Muscle of leg (tissue), 16 donors: ENCODE results near the gene C1orf56. TPM values are rescaled to one million over a fixed set of nuclear protein-coding genes. Genes with fewer than 3 reads are reported as not detected.

Experiments
- DNase-seq: peaks from one replicate; pipeline ENCODE4 v3.0.0; 2013
- H3K27ac ChIP-seq: one replicate; pipeline ENCODE4 v1.5.1; 2013; ENCODE audit warnings: mild to moderate bottlenecking, low read length, control low read depth
- H3K27me3 ChIP-seq: one replicate; pipeline ENCODE4 v1.6.1; 2013; ENCODE audit warnings: low read length; ENCODE audit not compliant: control insufficient read depth, insufficient read depth
- H3K36me3 ChIP-seq: one replicate; pipeline ENCODE4 v1.6.1; 2013; ENCODE audit warnings: low read length; ENCODE audit not compliant: control insufficient read depth, insufficient read depth
- H3K4me1 ChIP-seq: one replicate; pipeline ENCODE4 v1.6.1; 2013; ENCODE audit warnings: low read length; ENCODE audit not compliant: control insufficient read depth, insufficient read depth
- H3K4me3 ChIP-seq: one replicate; pipeline ENCODE4 v1.5.1; 2013; ENCODE audit warnings: low read length, control low read depth
- H3K9me3 ChIP-seq: replicated peaks from 2 replicates; pipeline ENCODE4 v1.6.1; 2013; ENCODE audit warnings: low read depth, low read length; ENCODE audit not compliant: control insufficient read depth
- WGBS: methylation state at CpG from one replicate; pipeline ENCODE4 v1.1.5; 2013; ENCODE audit warnings: missing lambda C conversion rate; ENCODE audit not compliant: insufficient coverage; 5-methylcytosine and 5-hydroxymethylcytosine counted together
- long read RNA-seq, 11 donors: transcript quantifications; one replicate each; lab custom pipeline, GENCODE V29; 2026
- polyA plus RNA-seq, 8 donors: library from polyadenylated mRNA; unstranded; fragments of 120-200 nt; gene quantifications; one replicate each; pipeline versions ENCODE4 v1.2.1 to v1.2.3, GENCODE V29; 2013; ENCODE audit warnings: inconsistent platforms in 1 of 8, low replicate concordance in 1 of 8; ENCODE audit not compliant: insufficient read length in 8 of 8, insufficient read depth in 1 of 8
- total RNA-seq: library from RNA; stranded (reverse); fragments of 120-200 nt; gene quantifications from one replicate; pipeline ENCODE4 v1.2.4, GENCODE V29; 2013

Gene C1orf56
- total RNA-seq (2.6 TPM), polyA plus RNA-seq (1 to 10 TPM; 4.7 to 8.6 (median 5.9) TPM)
- long read RNA-seq, donor 1 = 0 reads
- long read RNA-seq, donor 2, partial matches to known transcripts = 0 of 1 reads
- long read RNA-seq, donor 2, other reads (novel, unspliced or antisense) = 0 of 1 reads
- long read RNA-seq, donor 3, partial matches to known transcripts = 0 of 4 reads
- long read RNA-seq, donor 3, other reads (novel, unspliced or antisense) = 0 of 4 reads
- long read RNA-seq, donor 4, partial matches to known transcripts = 0 of 1 reads
- long read RNA-seq, donor 4, other reads (novel, unspliced or antisense) = 0 of 1 reads
- long read RNA-seq, donor 5, transcript C1orf56-201 (2 exons, 2,096 nt) = major isoform, 9 of 9 reads
- long read RNA-seq, donor 5, partial matches to known transcripts = 0 of 9 reads
- long read RNA-seq, donor 5, other reads (novel, unspliced or antisense) = 0 of 9 reads
- long read RNA-seq, donor 6, partial matches to known transcripts = 68 of 72 reads
- long read RNA-seq, donor 6, other reads (novel, unspliced or antisense) = 0 of 72 reads
- long read RNA-seq, donor 7, partial matches to known transcripts = 0 of 4 reads
- long read RNA-seq, donor 7, other reads (novel, unspliced or antisense) = 0 of 4 reads
- long read RNA-seq, donor 8, partial matches to known transcripts = 0 of 2 reads
- long read RNA-seq, donor 8, other reads (novel, unspliced or antisense) = 0 of 2 reads
- long read RNA-seq, donor 9, partial matches to known transcripts = 39 of 41 reads
- long read RNA-seq, donor 9, other reads (novel, unspliced or antisense) = 0 of 41 reads
- long read RNA-seq, donor 10, transcript C1orf56-201 (2 exons, 2,096 nt) = major isoform, 6 of 6 reads
- long read RNA-seq, donor 10, partial matches to known transcripts = 0 of 6 reads
- long read RNA-seq, donor 10, other reads (novel, unspliced or antisense) = 0 of 6 reads
- long read RNA-seq, donor 11, transcript C1orf56-201 (2 exons, 2,096 nt) = major isoform, 5 of 5 reads
- long read RNA-seq, donor 11, partial matches to known transcripts = 0 of 5 reads
- long read RNA-seq, donor 11, other reads (novel, unspliced or antisense) = 0 of 5 reads

- peaks cover 13% of the 10 kb centered on the region for H3K4me1 ChIP-seq
- under 1% methylated on average over 25 of the region's 29 CpGs for WGBS
- no peaks in the 10 kb centered on the region for H3K27me3 ChIP-seq
- peak within 1 kb of the TSS; percentile 94 for H3K27ac ChIP-seq
- DNase-seq = peak; percentile 88
- no peaks in the 10 kb centered on the region for H3K9me3 ChIP-seq
- peaks cover 18% of the 10 kb centered on the region for H3K36me3 ChIP-seq
- H3K4me3 ChIP-seq = peak within 1 kb of the TSS; percentile 92
These were observed at the start of gene C1orf56 for GRCh38 chr1:151047591-151047924. C1orf56 (plus strand) TSS chr1:151047751; CDS start chr1:151047848, 97 bp downstream.

- H3K9me3 ChIP-seq = no peaks in the 10 kb centered on the region
- peaks cover 52% of the 10 kb centered on the region for H3K36me3 ChIP-seq
- no peak overlapping the region for H3K4me3 ChIP-seq
- DNase-seq = no peak
- WGBS = 86% methylated on average over 1 of the region's 5 CpGs
- peaks cover 9% of the 10 kb centered on the region for H3K4me1 ChIP-seq
- H3K27me3 ChIP-seq = no peaks in the 10 kb centered on the region
- no peak overlapping the region for H3K27ac ChIP-seq
These were observed 49.6 kb upstream of the C1orf56 start for GRCh38 chr1:150997949-150998348.

GRCh38 chr1:150999051-150999674 is 48.4 kb upstream of the C1orf56 start:
- H3K4me3 ChIP-seq = no peak overlapping the region
- no peaks in the 10 kb centered on the region for H3K27me3 ChIP-seq
- peaks cover 52% of the 10 kb centered on the region for H3K36me3 ChIP-seq
- H3K4me1 ChIP-seq = peaks cover 15% of the 10 kb centered on the region
- H3K9me3 ChIP-seq = no peaks in the 10 kb centered on the region
- WGBS = 81% methylated on average over 16 of the region's 17 CpGs
- DNase-seq = no peak
- no peak overlapping the region for H3K27ac ChIP-seq

GRCh38 chr1:150999926-151000325 is 47.6 kb upstream of the C1orf56 start:
- Histone ChIP-seq H3K27ac (no peak overlapping the region), H3K27me3 (no peaks in the 10 kb centered on the region), H3K9me3 (no peaks in the 10 kb centered on the region), H3K4me1 (peaks cover 22% of the 10 kb centered on the region), H3K36me3 (peaks cover 52% of the 10 kb centered on the region), H3K4me3 (no peak overlapping the region)
- WGBS = no CpG with 5 or more reads among the region's 2 CpGs
- no peak for DNase-seq

- Histone ChIP-seq H3K27me3 (no peaks in the 10 kb centered on the region), H3K4me1 (peaks cover 23% of the 10 kb centered on the region), H3K36me3 (peaks cover 52% of the 10 kb centered on the region), H3K27ac (no peak overlapping the region), H3K9me3 (no peaks in the 10 kb centered on the region), H3K4me3 (no peak overlapping the region)
- 80% methylated on average over 1 of the region's 3 CpGs for WGBS
- DNase-seq = no peak
These were observed 47.1 kb upstream of the C1orf56 start for GRCh38 chr1:151000408-151000807.

GRCh38 chr1:151001602-151002001 is 45.9 kb upstream of the C1orf56 start:
- Histone ChIP-seq H3K9me3 (no peaks in the 10 kb centered on the region), H3K27ac (no peak overlapping the region), H3K36me3 (peaks cover 52% of the 10 kb centered on the region), H3K4me1 (peaks cover 24% of the 10 kb centered on the region), H3K27me3 (no peaks in the 10 kb centered on the region), H3K4me3 (no peak overlapping the region)
- 73% methylated on average over 3 of the region's 4 CpGs for WGBS
- DNase-seq = no peak

- no peak for DNase-seq
- no peak overlapping the region for H3K4me3 ChIP-seq
- H3K27me3 ChIP-seq = no peaks in the 10 kb centered on the region
- peaks cover 28% of the 10 kb centered on the region for H3K4me1 ChIP-seq
- no peak overlapping the region for H3K27ac ChIP-seq
- peaks cover 48% of the 10 kb centered on the region for H3K36me3 ChIP-seq
- H3K9me3 ChIP-seq = no peaks in the 10 kb centered on the region
- 79% methylated on average over 3 of the region's 3 CpGs for WGBS
These were observed 45.5 kb upstream of the C1orf56 start for GRCh38 chr1:151002051-151002450.

GRCh38 chr1:151002611-151003010 is 44.9 kb upstream of the C1orf56 start:
- peaks cover 42% of the 10 kb centered on the region for H3K36me3 ChIP-seq
- no peak for DNase-seq
- 50% methylated on average over 1 of the region's 2 CpGs for WGBS
- H3K4me1 ChIP-seq = peaks cover 34% of the 10 kb centered on the region
- H3K27ac ChIP-seq = no peak overlapping the region
- no peaks in the 10 kb centered on the region for H3K27me3 ChIP-seq
- no peaks in the 10 kb centered on the region for H3K9me3 ChIP-seq
- H3K4me3 ChIP-seq = no peak overlapping the region

GRCh38 chr1:151003180-151003579 is 44.4 kb upstream of the C1orf56 start:
- H3K4me3 ChIP-seq = no peak overlapping the region

More at GRCh38 chr1:151003180-151003579, 44.4 kb upstream of the C1orf56 start:
- no peak for DNase-seq
- Histone ChIP-seq H3K4me1 (peaks cover 39% of the 10 kb centered on the region), H3K9me3 (no peaks in the 10 kb centered on the region), H3K36me3 (peaks cover 37% of the 10 kb centered on the region), H3K27me3 (no peaks in the 10 kb centered on the region), H3K27ac (no peak overlapping the region)
